GM18909 (cell line): ENCODE measurements around the gene OR51T1.
"Not testable (repeated sequence)": the region's sequence is repeated elsewhere in the genome, so short reads cannot be mapped to it uniquely, and the experiment has no call there.

ENCODE experiments used
- ATAC-seq: cut with Tn5 transposase; IDR thresholded peaks from one replicate; pipeline ENCODE4 v1.9.1; 2021; ENCODE audit warnings: mild to moderate bottlenecking; ENCODE audit not compliant: unreplicated experiment, poor library complexity

OR51T1 gene, protein sequence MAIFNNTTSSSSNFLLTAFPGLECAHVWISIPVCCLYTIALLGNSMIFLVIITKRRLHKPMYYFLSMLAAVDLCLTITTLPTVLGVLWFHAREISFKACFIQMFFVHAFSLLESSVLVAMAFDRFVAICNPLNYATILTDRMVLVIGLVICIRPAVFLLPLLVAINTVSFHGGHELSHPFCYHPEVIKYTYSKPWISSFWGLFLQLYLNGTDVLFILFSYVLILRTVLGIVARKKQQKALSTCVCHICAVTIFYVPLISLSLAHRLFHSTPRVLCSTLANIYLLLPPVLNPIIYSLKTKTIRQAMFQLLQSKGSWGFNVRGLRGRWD

DNA sequence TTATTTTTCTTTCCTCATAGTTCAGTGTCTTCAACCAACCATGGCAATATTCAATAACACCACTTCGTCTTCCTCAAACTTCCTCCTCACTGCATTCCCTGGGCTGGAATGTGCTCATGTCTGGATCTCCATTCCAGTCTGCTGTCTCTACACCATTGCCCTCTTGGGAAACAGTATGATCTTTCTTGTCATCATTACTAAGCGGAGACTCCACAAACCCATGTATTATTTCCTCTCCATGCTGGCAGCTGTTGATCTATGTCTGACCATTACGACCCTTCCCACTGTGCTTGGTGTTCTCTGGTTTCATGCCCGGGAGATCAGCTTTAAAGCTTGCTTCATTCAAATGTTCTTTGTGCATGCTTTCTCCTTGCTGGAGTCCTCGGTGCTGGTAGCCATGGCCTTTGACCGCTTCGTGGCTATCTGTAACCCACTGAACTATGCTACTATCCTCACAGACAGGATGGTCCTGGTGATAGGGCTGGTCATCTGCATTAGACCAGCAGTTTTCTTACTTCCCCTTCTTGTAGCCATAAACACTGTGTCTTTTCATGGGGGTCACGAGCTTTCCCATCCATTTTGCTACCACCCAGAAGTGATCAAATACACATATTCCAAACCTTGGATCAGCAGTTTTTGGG lies at the start of gene OR51T1:
Gene OR51T1 (plus strand): TSS at position 41 of the 641 bp plus-strand sequence. CDS start 0 bp downstream, at position 41.
- no peak for ATAC-seq

DNA sequence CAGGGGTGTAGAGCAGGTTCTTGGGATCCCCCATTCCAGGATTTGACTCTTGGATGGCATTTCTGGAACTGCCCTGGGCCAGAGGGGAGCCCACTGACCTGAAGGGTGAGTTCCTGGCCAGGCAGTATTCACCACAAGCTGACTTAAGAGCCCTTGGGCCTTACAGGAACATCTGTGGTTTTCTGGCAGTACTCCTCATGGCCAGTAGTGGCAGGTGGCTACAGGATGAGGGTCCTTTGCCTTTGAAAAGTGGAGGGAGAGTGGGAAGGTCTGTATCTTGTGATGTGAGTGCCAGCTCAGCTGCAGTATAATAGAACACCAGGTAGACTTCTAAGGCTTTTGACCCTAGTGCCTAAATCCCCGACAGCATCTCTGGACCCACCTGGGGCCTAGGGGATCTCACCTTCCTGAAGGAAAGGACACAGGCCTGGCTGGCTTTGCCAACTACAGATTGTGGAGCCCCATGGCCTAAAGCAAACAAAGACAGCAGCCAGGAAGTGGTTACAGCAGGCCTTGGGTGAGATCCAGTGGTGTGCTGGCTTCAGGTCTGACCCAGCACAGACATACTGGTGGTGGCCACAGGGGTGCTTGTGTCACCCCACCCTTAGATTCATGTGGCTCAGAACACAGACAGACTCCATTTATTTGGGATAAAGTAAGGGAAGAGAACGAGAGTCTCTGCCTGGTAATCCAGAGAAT lies 41.7 kb upstream of the OR51T1 start:
- no peak for ATAC-seq

DNA sequence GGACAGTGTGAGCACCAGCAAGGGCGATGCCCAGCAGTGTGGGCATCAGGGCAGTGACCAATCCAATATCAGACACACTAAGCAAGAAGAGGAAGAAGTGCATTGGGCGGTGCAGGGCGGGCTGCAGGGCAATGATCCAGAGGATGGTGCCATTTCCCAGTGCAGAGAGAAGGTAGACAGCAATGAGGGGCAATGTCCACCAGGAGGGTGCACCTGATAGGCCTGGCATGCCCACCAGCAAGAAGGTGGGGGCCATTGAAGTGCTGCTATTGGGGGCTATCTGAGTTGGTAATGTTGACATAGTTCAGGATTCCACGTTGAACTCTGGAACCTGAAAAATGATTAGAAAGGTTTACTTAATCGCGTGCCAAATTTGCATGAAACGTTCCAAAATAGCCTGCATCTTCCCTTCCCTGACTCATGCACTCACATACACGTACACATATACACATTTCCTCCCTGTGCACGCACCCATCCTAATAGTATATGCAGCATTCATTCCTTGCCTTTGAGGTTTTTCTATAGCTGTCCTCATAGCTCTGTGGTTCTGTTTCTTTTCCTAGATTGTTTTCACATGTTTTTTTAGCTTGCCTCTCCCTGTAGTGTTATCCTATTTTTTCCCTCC lies 32.7 kb upstream of the OR51T1 start, which contains the start of gene OR51S1:
Gene OR51S1 (minus strand): TSS at position 301 of the 625 bp plus-strand sequence. CDS start 0 bp downstream, at position 301.
- no peak for ATAC-seq

DNA sequence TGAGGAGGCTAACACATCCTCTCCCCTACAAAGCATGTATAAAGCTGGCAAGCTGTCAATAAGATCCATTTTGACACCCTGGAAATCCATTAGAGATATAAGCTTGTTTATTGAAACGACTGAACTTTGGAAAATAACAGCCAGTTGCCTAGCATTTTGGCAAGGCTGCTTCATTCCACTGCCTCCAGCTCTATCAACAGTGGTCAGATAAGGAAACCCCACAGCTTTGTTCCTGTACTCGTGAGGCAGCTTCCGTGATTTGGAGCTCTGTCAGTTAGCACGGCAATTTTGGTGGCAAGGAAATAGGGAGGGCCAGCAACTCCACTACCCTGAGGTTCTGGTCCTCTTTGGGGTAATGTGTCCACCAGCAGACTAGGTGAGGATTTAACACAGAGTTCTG lies 30.7 kb upstream of the OR51T1 start:
- no peak for ATAC-seq

DNA sequence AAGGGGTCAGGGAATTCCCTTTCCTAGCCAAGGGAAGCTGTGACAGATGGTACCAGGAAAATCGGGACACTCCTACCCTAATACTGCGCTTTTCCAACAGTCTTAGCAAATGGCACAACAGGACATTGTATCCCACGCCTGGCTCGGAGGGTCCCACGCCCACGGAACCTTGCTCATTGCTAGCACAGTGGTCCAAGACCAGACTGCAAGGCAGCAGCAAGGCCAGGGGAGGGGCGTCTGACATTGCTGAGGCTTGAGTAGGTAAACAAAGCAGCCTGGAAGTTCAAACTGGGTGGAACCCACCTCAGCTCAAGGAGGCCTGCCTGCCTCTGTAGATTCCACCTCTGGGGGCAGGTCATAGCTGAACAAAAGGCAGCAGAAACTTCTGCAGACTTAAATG lies 27.4 kb upstream of the OR51T1 start:
- ATAC-seq: not testable (repeated sequence)

DNA sequence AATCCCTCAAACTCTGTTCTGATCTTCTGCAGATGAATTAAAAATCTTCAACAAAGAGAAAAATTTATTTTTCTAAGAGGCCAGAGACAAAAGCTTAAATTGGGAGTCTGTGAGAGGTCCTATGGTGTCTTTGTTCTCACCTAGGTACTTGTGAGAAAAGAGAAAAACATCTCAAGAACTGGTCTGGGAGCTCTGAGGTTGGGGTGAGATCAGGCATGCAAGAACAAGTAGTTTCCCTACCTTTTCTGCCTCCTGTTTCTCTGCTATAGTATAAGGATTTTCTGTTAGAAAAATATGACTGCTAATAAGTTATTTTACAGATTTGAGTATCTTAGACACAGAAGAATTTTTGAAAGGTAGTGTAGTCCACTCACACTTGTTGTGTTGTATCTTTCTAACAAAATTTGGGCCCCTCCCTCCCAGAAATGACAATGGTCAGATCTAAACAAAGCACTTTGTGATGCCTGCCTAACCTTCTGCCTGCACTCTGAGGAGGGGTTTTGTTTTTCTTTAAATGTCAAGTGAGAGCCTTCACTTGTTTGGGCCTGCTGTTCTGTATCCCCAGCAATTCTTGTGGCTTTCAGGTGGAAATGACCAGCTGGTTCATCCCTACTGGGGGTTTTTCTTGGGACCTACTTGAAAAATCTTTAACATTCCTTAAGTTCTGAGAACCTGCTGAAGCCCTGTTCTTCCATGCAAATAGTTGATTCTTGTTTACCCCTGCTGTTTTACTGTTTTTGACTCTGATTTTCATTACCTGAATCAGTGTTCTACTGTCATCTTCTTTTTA lies 19.1 kb upstream of the OR51T1 start:
- no peak for ATAC-seq

DNA sequence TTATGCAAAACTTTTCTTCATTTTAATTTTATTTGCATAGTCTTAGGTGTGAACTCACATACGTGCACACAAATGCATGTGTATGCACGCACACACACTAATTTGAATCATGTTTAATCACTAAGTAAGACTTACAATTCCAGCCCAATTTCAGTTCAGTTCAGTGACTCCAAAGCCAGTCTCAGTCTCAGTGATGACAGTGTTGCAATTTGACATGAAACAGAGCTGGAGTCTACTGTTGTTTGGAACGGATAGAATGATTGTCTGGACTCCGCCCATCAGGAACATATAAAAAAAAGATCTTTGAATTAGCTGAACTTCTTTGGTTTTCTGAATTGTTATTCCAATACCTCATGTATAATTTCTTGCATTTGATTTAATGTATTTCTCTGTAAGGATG lies 17.8 kb upstream of the OR51T1 start:
- ATAC-seq: no peak

DNA sequence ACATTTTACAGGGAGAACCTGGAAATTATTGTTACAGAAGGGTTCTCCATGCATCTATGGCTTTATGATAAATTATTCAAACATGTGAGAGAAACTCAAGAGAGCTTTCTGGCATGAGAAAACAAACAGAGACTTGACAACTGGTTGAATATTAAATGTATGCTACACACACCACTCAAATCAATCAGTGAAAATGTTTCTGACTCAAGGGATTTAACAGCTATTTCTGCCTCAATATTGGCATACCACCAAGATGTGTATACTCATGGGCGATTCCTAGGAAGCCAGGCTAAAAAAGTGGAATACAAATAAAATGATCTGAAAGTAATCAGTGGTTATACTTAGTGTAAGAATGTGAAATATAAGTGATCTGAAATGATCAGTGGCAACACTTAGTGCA lies 15.8 kb upstream of the OR51T1 start:
- ATAC-seq: no peak

DNA sequence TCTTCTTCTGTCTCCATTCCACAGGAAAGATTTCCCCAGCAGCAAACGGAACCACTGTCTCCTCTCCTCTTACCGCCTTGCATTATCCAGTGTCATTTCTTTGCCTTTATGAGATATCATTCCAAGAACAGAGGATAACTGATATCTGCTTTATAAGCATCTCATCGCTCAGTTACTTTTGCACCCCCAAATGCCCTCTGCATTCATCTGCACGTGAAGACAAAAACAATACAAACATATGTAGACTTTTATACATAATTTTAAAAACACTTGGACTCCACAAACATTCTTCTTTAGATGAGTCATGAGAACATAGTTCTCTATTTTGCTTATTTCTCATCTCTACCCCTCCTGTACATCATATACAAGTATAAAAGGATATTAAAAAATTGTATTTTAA lies 512 bp upstream of the OR51T1 start:
- ATAC-seq: no peak

DNA sequence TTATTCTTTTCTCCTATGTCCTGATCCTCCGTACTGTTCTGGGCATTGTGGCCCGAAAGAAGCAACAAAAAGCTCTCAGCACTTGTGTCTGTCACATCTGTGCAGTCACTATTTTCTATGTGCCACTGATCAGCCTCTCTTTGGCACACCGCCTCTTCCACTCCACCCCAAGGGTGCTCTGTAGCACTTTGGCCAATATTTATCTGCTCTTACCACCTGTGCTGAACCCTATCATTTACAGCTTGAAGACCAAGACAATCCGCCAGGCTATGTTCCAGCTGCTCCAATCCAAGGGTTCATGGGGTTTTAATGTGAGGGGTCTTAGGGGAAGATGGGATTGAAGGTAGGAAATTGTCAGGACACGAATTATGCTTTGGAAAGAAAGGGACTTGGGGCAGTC lies 843 bp downstream of the OR51T1 start:
- no peak for ATAC-seq

DNA sequence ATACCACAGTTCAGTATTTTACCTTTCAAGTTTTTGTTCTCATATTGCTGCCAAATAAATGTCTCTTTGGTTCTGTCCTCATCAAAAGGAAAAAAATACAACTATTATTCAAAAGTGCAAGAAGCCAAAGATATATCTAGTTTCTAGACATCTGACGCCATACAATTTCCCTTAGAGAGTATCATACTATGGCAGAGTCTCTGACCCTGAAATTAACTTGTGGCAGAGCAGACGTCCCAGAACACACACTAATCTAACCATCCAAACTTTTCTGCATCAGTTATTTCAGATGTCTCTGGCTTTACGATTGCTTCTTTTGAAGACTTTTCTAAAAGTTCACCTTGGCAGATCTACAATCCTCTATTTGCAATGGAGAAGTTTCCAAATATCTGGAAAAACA lies 2.7 kb downstream of the OR51T1 start:
- no peak for ATAC-seq

DNA sequence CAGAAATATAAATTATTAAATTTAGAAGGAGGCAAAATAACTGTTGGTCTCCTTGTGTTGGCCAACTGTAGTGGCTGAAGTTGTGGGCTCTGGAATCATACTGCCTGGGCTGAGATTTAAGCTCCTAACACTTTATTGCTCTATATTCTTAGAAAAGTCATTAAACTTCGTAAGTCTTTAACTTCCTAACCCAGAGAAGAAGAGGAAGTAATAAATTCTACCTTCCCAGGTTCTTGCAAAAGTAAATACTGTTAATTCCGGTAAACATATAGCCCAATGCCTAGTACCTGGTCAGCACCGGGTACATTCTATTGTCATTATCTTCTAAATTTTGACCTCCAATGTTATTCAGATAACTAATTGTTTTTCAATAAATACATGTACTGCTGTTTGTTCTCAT lies 4.5 kb downstream of the OR51T1 start:
- ATAC-seq: no peak

DNA sequence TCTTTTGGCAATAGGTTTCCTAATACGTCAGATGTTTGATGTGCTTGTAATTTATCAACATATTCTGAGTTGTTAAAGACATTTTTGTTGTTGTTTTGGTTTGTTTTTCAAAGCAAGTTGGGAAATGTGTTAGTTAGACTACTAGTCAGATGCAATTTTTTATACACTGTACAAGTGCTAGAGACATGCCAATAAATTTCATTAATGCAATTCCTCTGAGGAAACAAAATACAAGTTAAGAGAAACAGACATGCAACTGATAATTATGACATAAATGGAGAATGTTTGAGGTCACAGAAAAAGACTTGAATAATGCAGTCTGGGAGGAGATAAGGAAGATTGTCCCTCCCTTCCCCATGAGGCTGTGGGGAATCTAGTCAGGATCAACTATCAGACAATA lies 5.9 kb downstream of the OR51T1 start:
- ATAC-seq: no peak

DNA sequence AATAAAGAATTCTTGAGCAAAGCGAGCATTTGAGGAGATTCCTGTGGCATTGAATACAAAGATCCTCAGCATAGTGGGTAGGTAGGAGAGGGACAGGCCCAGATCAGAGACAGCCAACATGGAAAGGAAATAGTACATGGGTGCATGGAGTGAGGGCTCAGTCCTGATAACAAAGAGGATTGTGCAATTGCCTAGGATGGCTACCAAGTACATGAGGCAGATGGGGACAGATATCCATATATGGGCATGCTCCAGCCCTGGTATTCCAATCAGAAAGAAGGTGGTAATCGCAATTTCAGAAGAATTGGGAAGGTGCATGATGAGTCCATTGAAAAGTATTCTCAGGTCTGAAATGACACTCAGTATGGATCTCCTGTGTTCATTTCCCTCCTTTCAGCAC lies 8.6 kb downstream of the OR51T1 start:
- ATAC-seq: no peak

DNA sequence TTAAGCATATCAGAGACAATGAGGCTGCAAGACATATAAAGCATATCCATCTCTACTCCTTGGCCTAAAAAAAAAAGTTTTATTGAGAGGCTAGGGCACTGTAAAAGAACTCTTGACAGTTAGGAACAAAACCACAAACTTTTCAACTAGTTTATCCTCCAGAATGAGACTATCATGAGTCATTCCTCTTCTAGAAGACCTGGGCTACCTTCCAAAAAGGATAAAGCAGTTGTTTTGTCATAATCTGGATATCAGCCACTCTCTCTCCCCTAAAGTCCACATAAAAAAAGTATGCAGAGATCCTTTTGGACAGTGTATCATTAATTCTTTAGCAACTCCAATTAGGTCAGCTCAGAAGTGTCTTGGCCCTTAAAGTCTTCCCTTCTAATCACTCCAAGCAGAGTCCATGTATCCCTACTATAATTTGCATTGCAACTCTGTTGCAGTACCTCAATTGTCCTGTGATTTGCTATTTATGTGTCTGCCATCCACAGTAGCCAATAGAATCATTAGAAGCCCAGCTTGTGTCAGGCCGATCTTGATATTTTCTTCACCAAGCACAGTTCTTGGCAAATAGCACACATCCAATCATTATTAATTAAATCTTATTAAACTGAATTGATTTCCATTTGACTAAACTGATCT lies 10.4 kb downstream of the OR51T1 start:
- ATAC-seq: no peak

DNA sequence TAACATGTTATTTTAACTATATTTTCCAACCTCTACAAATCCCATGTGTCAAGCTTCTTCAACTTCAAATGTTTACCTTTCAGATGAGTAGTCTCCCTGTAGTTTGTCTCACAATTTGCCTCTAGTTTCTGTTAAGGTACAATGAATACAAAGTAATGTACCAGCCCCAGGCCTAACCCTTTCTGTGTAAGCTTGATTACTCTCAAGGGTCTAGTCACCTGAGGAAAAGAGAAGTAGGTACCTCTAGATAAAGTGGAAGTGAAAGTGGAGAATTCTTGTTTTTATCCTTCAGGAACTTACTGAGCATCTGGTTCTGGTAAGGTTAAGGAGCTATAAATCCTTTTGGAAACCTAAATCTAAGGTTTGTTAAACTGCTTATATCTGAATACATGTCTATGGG lies 21.8 kb downstream of the OR51T1 start, which contains the start of gene OR51A7:
Gene OR51A7 (plus strand): TSS at position 300 of the 400 bp plus-strand sequence. CDS start 3,587 bp downstream, outside the sequence.
- ATAC-seq: no peak

DNA sequence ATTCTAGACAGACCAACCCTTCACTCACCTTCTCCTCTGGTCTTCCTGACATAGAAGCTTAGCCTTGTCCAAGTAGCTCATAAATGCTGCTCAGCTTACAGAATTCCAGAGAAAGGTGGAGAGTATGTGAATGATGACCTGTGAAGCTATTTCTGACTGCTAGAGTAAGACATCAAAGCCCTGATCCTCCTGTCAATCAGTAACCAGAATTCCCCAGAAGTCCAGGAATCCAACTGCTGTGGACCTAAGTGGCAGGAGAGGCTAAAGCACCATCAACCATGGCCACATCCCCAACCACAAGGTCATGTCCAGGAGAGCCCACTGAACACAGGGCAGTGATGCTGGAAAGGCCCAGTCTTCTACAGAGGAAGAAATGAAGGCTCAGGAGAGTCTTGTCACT lies 34.9 kb downstream of the OR51T1 start:
- ATAC-seq: no peak

DNA sequence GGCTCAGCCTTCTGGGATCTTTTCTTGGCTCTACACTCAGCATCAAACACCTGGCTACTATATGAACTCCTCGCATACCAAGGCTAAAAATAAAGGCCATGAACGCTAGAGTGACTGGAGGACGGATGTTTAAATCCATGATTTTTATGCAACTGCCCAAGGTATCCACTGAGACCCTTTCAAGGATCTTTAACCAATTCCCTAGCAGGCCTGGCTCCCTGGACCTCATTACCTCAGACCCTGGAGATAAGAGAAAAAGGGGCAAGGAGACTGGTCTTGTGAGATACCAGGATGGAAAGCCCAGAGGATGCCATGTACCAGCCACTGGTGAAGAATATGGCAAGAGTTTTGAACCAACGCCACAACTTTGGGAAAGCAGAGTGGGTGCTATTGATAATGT lies 37.5 kb downstream of the OR51T1 start, which contains the start of gene OR51G2:
Gene OR51G2 (minus strand): TSS at position 101 of the 400 bp plus-strand sequence. CDS start 3,687 bp downstream, outside the sequence.
- ATAC-seq: no peak

DNA sequence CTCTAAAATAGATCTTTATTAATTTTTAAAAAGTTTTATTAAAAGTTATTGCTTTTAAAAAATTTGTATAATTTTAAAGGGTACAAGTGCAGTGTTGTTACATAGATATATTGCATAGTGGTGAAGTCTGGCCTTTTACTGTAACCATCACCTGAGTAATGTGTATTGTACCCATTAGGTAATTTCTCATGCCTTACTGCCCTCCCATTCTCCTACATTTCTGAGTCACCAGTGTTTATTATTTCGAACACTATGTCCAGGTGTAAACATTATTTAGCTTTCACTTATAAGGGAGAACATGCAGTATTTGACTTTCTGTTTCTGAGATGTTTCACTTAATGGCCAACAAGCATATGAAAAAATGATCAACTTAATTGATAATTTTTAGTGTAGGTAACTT lies 40.1 kb downstream of the OR51T1 start:
- no peak for ATAC-seq
